ENCODE data around the gene DOCK2.

DOCK2 gene

GRCh38 chr5:169992789-169993484 is 355.9 kb downstream of the DOCK2 start:
- DNase-seq (ENCODE audit: low read depth): no peak

- no peak for DNase-seq (ENCODE audit: low read depth)
These were observed 356.4 kb downstream of the DOCK2 start for GRCh38 chr5:169993485-169993790.

- DNase-seq (ENCODE audit: low read depth): no peak
These were observed 360.7 kb downstream of the DOCK2 start for GRCh38 chr5:169997798-169998197.

- DNase-seq (ENCODE audit: low read depth): no peak
These were observed 362.5 kb downstream of the DOCK2 start for GRCh38 chr5:169999621-170000020.

- no peak for DNase-seq (ENCODE audit: low read depth)
These were observed 363.1 kb downstream of the DOCK2 start for GRCh38 chr5:170000155-170000554.

- DNase-seq (ENCODE audit: low read depth): no peak
These were observed 368.9 kb downstream of the DOCK2 start for GRCh38 chr5:170006021-170006420.

- DNase-seq (ENCODE audit: low read depth): no peak
These were observed 371.3 kb downstream of the DOCK2 start for GRCh38 chr5:170008376-170008775.

- no peak for DNase-seq (ENCODE audit: low read depth)
These were observed 373.5 kb downstream of the DOCK2 start for GRCh38 chr5:170010595-170010994.

- no peak for DNase-seq (ENCODE audit: low read depth)
These were observed 374.7 kb downstream of the DOCK2 start for GRCh38 chr5:170011751-170012150.

GRCh38 chr5:170012622-170013021 is 375.5 kb downstream of the DOCK2 start:
- DNase-seq (ENCODE audit: low read depth): no peak

GRCh38 chr5:170020423-170020822 is 383.3 kb downstream of the DOCK2 start:
- no peak for DNase-seq (ENCODE audit: low read depth)

GRCh38 chr5:170021506-170021905 is 384.4 kb downstream of the DOCK2 start:
- no peak for DNase-seq (ENCODE audit: low read depth)

GRCh38 chr5:170025853-170026252 is 388.8 kb downstream of the DOCK2 start:
- no peak for DNase-seq (ENCODE audit: low read depth)

GRCh38 chr5:170028124-170028523 is 391.0 kb downstream of the DOCK2 start:
- DNase-seq (ENCODE audit: low read depth): no peak

- no peak for DNase-seq (ENCODE audit: low read depth)
These were observed 397.2 kb downstream of the DOCK2 start for GRCh38 chr5:170034231-170034630.

GRCh38 chr5:170038241-170038640 is 401.2 kb downstream of the DOCK2 start:
- no peak for DNase-seq (ENCODE audit: low read depth)

GRCh38 chr5:170039830-170040229 is 402.8 kb downstream of the DOCK2 start:
- no peak for DNase-seq (ENCODE audit: low read depth)

- DNase-seq (ENCODE audit: low read depth): no peak
These were observed 409.2 kb downstream of the DOCK2 start for GRCh38 chr5:170046241-170046640.

- DNase-seq (ENCODE audit: low read depth): no peak
These were observed 412.6 kb downstream of the DOCK2 start for GRCh38 chr5:170049713-170050112.

- DNase-seq (ENCODE audit: low read depth): no peak
These were observed 416.8 kb downstream of the DOCK2 start for GRCh38 chr5:170053896-170054295.

GRCh38 chr5:170055606-170056005 is 418.5 kb downstream of the DOCK2 start:
- no peak for DNase-seq (ENCODE audit: low read depth)

- no peak for DNase-seq (ENCODE audit: low read depth)
These were observed 419.6 kb downstream of the DOCK2 start for GRCh38 chr5:170056561-170057267.

GRCh38 chr5:170057311-170057710 is 420.2 kb downstream of the DOCK2 start:
- no peak for DNase-seq (ENCODE audit: low read depth)

- DNase-seq (ENCODE audit: low read depth): no peak
These were observed 422.1 kb downstream of the DOCK2 start for GRCh38 chr5:170059221-170059620.

All from stimulated activated CD8-positive, alpha-beta memory T cell treated with anti-CD3 and anti-CD28 coated beads, Interleukin-12 subunit alpha, Interleukin-12 subunit beta, amount 100 ng/mL, for 4 hours (primary cell).